HEK293T (cell line): ENCODE measurements around the gene AKR1C3.

Experiments used
- CTCF ChIA-PET: fragments of 350-600 bp; formaldehyde crosslinking; extraction: SDS; loops from one replicate; lab custom pipeline; 2021; ENCODE audit warnings: antibody characterized with exemption, inconsistent platforms; lab: Yijun Ruan, JAX
- POLR2A ChIA-PET: fragments of 350-600 bp; formaldehyde crosslinking; extraction: SDS; loops from one replicate; lab custom pipeline; 2020; ENCODE audit warnings: antibody characterized with exemption, inconsistent platforms; lab: Yijun Ruan, JAX
- DNase-seq: peaks from one replicate; pipeline ENCODE4 v3.0.0; 2012; ENCODE audit warnings: mixed read lengths; ENCODE audit errors: extremely low spot score
- ARNT ChIP-seq: fragments of 450-650 bp; IDR thresholded peaks from 2 replicates; pipeline ENCODE4 v1.6.1; 2017; ENCODE audit warnings: mild to moderate bottlenecking
- FOXK2 ChIP-seq: fragments of 450-650 bp; IDR thresholded peaks from 2 replicates; pipeline ENCODE4 v1.6.1; 2016; ENCODE audit warnings: mild to moderate bottlenecking
- FOXM1 ChIP-seq: fragments of 450-650 bp; IDR thresholded peaks from 2 replicates; pipeline ENCODE4 v1.6.1; 2017; ENCODE audit warnings: mild to moderate bottlenecking, borderline replicate concordance
- HDGF ChIP-seq: fragments of 450-650 bp; IDR thresholded peaks from 2 replicates; pipeline ENCODE4 v1.6.1; 2017; ENCODE audit warnings: antibody characterized with exemption, borderline replicate concordance
- PKNOX1 ChIP-seq: fragments of 450-650 bp; IDR thresholded peaks from 2 replicates; pipeline ENCODE4 v1.6.1; 2016
- SP1 ChIP-seq: fragments of 450-650 bp; IDR thresholded peaks from 2 replicates; pipeline ENCODE4 v1.6.1; 2017
- TARDBP ChIP-seq: fragments of 450-650 bp; IDR thresholded peaks from 2 replicates; pipeline ENCODE4 v1.6.1; 2016

The AKR1C3 gene

GRCh38 chr10:5155951-5156350, 61.7 kb downstream of the AKR1C3 start:
- ChIA-PET CTCF (no interaction called here), POLR2A (no interaction called here)
- TF ChIP-seq FOXM1: no peak
- no peak for TF ChIP-seq TARDBP
- no peak for TF ChIP-seq FOXK2
- TF ChIP-seq PKNOX1: no peak
- TF ChIP-seq HDGF: no peak
- TF ChIP-seq ARNT: no peak
- TF ChIP-seq SP1: no peak
- DNase-seq: no peak
